HepG2 (cell line): ENCODE data around the gene ACVRL1. TPM values are rescaled to one million over a fixed set of nuclear protein-coding genes. Genes with fewer than 3 reads are reported as not detected.

Experiments used
- DNMT3B ChIP-seq: conservative IDR thresholded peaks from 2 replicates; pipeline ENCODE4 v1.6.1; 2016; ENCODE audit warnings: missing biosample characterization, control low read depth
- ESRRA ChIP-seq: sonication (generic); formaldehyde crosslinking; IDR thresholded peaks from 2 replicates; pipeline ENCODE4 v1.5.1; 2020; ENCODE audit warnings: mild to moderate bottlenecking, low read depth, missing genetic modification reagents
- GATAD2A ChIP-seq: IDR thresholded peaks from 2 replicates; pipeline ENCODE4 v1.6.1; 2016
- HIVEP1 ChIP-seq: sonication (generic); formaldehyde crosslinking; IDR thresholded peaks from 2 replicates; pipeline ENCODE4 v1.4.0; 2020; ENCODE audit warnings: mild to moderate bottlenecking, missing genetic modification reagents
- JARID2 ChIP-seq: sonication (generic); formaldehyde crosslinking; IDR thresholded peaks from 2 replicates; pipeline ENCODE4 v1.8.1; 2023; ENCODE audit warnings: missing genetic modification reagents, inconsistent platforms; ENCODE audit not compliant: insufficient replicate concordance
- KMT2A ChIP-seq: sonication (generic); formaldehyde crosslinking; IDR thresholded peaks from 2 replicates; pipeline ENCODE4 v1.4.0; 2020; ENCODE audit warnings: missing genetic modification reagents
- MIER3 ChIP-seq: IDR thresholded peaks from 2 replicates; pipeline ENCODE4 v1.6.1; 2016; ENCODE audit warnings: missing compliant biosample characterization, borderline replicate concordance
- NFE2L1 ChIP-seq: sonication (generic); formaldehyde crosslinking; IDR thresholded peaks from 2 replicates; pipeline ENCODE4 v1.4.0; 2020; ENCODE audit warnings: missing genetic modification reagents, mild to moderate bottlenecking, borderline replicate concordance
- SMYD3 ChIP-seq: sonication (generic); formaldehyde crosslinking; IDR thresholded peaks from 2 replicates; pipeline ENCODE4 v1.8.1; 2023; ENCODE audit warnings: mild to moderate bottlenecking, missing genetic modification reagents
- SNAPC2 ChIP-seq: sonication (generic); formaldehyde crosslinking; IDR thresholded peaks from 2 replicates; pipeline ENCODE4 v1.8.1; 2022; ENCODE audit warnings: mild to moderate bottlenecking, missing genetic modification reagents
- ZKSCAN1 ChIP-seq: fragments of 150-350 bp; IDR thresholded peaks from 2 replicates; pipeline ENCODE4 v1.6.1; 2014; ENCODE audit warnings: low read length
- ZNF20 ChIP-seq: sonication (generic); formaldehyde crosslinking; IDR thresholded peaks from 2 replicates; pipeline ENCODE4 v1.4.0; 2020; ENCODE audit warnings: mild to moderate bottlenecking, moderate library complexity, missing genetic modification reagents
- ZNF292 ChIP-seq: sonication (generic); formaldehyde crosslinking; IDR thresholded peaks from 2 replicates; pipeline ENCODE4 v1.8.1; 2022; ENCODE audit warnings: mild to moderate bottlenecking, low read depth, missing genetic modification reagents, borderline replicate concordance
- ZNF629 ChIP-seq: sonication (generic); formaldehyde crosslinking; conservative IDR thresholded peaks from 2 replicates; pipeline ENCODE4 v1.5.0; 2020; ENCODE audit warnings: missing genetic modification reagents
- ZSCAN9 ChIP-seq: IDR thresholded peaks from 2 replicates; pipeline ENCODE4 v1.6.1; 2016; ENCODE audit warnings: borderline replicate concordance
- polyA plus RNA-seq, 8 experiments: library from polyadenylated mRNA; depleted of rRNA in 3 of 8; stranded (reverse) in 7 of 8; unstranded in 1 of 8; fragments of >200 nt; fragmentation: Illumina TruSeq in 4 of 8; extraction: Trizol in 4 of 8; gene quantifications; 2 replicates each; pipeline versions ENCODE4 v1.2.1 to v1.2.3, GENCODE V29; 2011 to 2016; ENCODE audit warnings: low read depth in 4 of 8, missing spikeins in 1 of 8, mixed read lengths in 1 of 8; ENCODE audit not compliant: insufficient read depth in 1 of 8
- total RNA-seq, 5 experiments: library from RNA; depleted of rRNA; stranded (reverse); fragments of >200 nt; fragmentation: Illumina TruSeq; extraction: Trizol; gene quantifications; 2 replicates each; pipeline ENCODE4 v1.2.3, GENCODE V29; 2016; ENCODE audit warnings: low read depth in 1 of 5
- TF ChIP-seq, protein P1 (sequence below): sonication (generic); formaldehyde crosslinking; IDR thresholded peaks from 2 replicates; pipeline ENCODE4 v1.9.0; 2021; ENCODE audit warnings: missing genetic modification reagents, mild to moderate bottlenecking, borderline replicate concordance
- TF ChIP-seq, protein P2 (sequence below): sonication (generic); formaldehyde crosslinking; IDR thresholded peaks from 2 replicates; pipeline ENCODE4 v1.8.1; 2023; ENCODE audit warnings: missing genetic modification reagents, inconsistent platforms, borderline replicate concordance
- TF ChIP-seq, protein P3 (sequence below): sonication (generic); formaldehyde crosslinking; IDR thresholded peaks from 2 replicates; pipeline ENCODE4 v1.5.0; 2020; ENCODE audit warnings: missing genetic modification reagents
- TF ChIP-seq, protein P4 (sequence below): sonication (generic); formaldehyde crosslinking; IDR thresholded peaks from 2 replicates; pipeline ENCODE4 v1.5.0; 2020; ENCODE audit warnings: mild to moderate bottlenecking, missing genetic modification reagents

Gene ACVRL1
- total and polyA plus RNA-seq, 2 of the 13 experiments (the other 11 are each of a cell fraction or from before 2014, with no cell fraction given), result not detected

DNA sequence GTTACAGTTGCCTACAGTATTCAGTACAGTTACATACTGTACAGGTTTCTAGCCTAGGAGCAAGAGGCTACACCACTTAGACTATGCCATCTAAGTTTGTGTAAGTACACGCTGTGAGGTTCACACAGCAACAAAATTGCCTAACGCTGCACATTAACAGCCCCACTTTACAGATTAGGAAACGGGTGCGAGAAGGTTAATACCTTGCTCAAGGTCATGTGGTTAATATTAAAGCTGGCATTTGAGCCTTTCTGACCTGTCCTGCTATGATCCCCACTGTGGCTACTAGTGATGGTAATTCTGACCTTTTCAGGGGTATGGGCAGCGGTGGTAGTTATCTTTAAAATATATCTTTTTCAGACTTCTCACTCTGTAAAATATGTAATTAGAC lies 65.1 kb downstream of the ACVRL1 start (continued):
- TF ChIP-seq, protein P1, sequence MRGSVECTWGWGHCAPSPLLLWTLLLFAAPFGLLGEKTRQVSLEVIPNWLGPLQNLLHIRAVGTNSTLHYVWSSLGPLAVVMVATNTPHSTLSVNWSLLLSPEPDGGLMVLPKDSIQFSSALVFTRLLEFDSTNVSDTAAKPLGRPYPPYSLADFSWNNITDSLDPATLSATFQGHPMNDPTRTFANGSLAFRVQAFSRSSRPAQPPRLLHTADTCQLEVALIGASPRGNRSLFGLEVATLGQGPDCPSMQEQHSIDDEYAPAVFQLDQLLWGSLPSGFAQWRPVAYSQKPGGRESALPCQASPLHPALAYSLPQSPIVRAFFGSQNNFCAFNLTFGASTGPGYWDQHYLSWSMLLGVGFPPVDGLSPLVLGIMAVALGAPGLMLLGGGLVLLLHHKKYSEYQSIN (CRISPR knock-in tag), result no peak
- TF ChIP-seq JARID2 (CRISPR knock-in tag), result no peak
- no peak for TF ChIP-seq NFE2L1 (CRISPR knock-in tag)
- TF ChIP-seq, protein P2, sequence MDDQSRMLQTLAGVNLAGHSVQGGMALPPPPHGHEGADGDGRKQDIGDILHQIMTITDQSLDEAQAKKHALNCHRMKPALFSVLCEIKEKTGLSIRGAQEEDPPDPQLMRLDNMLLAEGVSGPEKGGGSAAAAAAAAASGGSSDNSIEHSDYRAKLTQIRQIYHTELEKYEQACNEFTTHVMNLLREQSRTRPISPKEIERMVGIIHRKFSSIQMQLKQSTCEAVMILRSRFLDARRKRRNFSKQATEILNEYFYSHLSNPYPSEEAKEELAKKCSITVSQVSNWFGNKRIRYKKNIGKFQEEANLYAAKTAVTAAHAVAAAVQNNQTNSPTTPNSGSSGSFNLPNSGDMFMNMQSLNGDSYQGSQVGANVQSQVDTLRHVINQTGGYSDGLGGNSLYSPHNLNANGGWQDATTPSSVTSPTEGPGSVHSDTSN (CRISPR knock-in tag), result no peak
- TF ChIP-seq MIER3 (CRISPR knock-in tag), result no peak
- no peak for TF ChIP-seq DNMT3B (CRISPR knock-in tag)
- TF ChIP-seq, protein P3, sequence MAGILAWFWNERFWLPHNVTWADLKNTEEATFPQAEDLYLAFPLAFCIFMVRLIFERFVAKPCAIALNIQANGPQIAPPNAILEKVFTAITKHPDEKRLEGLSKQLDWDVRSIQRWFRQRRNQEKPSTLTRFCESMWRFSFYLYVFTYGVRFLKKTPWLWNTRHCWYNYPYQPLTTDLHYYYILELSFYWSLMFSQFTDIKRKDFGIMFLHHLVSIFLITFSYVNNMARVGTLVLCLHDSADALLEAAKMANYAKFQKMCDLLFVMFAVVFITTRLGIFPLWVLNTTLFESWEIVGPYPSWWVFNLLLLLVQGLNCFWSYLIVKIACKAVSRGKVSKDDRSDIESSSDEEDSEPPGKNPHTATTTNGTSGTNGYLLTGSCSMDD (CRISPR knock-in tag), result no peak
- no peak for TF ChIP-seq SNAPC2 (CRISPR knock-in tag)
- peak; percentile 94 for TF ChIP-seq ESRRA (CRISPR knock-in tag)
- 0 out of 2 replicates have a peak, but pooled peaks have one; percentile 34 for TF ChIP-seq KMT2A (CRISPR knock-in tag)
- TF ChIP-seq, protein P4, sequence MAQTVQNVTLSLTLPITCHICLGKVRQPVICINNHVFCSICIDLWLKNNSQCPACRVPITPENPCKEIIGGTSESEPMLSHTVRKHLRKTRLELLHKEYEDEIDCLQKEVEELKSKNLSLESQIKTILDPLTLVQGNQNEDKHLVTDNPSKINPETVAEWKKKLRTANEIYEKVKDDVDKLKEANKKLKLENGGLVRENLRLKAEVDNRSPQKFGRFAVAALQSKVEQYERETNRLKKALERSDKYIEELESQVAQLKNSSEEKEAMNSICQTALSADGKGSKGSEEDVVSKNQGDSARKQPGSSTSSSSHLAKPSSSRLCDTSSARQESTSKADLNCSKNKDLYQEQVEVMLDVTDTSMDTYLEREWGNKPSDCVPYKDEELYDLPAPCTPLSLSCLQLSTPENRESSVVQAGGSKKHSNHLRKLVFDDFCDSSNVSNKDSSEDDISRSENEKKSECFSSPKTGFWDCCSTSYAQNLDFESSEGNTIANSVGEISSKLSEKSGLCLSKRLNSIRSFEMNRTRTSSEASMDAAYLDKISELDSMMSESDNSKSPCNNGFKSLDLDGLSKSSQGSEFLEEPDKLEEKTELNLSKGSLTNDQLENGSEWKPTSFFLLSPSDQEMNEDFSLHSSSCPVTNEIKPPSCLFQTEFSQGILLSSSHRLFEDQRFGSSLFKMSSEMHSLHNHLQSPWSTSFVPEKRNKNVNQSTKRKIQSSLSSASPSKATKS (CRISPR knock-in tag), result no peak
- no peak for TF ChIP-seq SMYD3
- no peak for TF ChIP-seq ZSCAN9 (CRISPR knock-in tag)
- TF ChIP-seq ZNF629 (CRISPR knock-in tag), result peak; percentile 97
- TF ChIP-seq ZKSCAN1, result no peak
- no peak for TF ChIP-seq ZNF20 (CRISPR knock-in tag)
- TF ChIP-seq HIVEP1 (CRISPR knock-in tag), result no peak
- TF ChIP-seq ZNF292 (CRISPR knock-in tag), result no peak
- TF ChIP-seq GATAD2A, result peak; percentile 63
